Spleen (tissue), 11 donors: ENCODE data around the gene LBHD1. TPM values are rescaled to one million over a fixed set of nuclear protein-coding genes. Genes with fewer than 3 reads are reported as not detected.
"Not testable (repeated sequence)": the region's sequence is repeated elsewhere in the genome, so short reads cannot be mapped to it uniquely, and the experiment has no call there.

Source experiments
- DNase-seq: peaks from one replicate; pipeline ENCODE4 v3.0.0-alpha.2; 2020
- H3K27ac ChIP-seq, 8 donors: fragments of 200-600 bp; sonication (generic) in 7 of 8; 1 replicate in 4 of 8; 2 replicates in 4 of 8; pipeline versions ENCODE4 v1.5.0 to v1.8.0; 2016 to 2021; ENCODE audit warnings: inconsistent platforms in 4 of 8, mild to moderate bottlenecking in 4 of 8, moderate library complexity in 1 of 8
- H3K27me3 ChIP-seq, 7 donors: fragments of 200-600 bp; sonication (generic) in 6 of 7; replicated peaks in 1 of 7; 1 replicate in 4 of 7; 2 replicates in 3 of 7; pipeline versions ENCODE4 v1.5.0 to v1.8.0; 2016 to 2021; ENCODE audit warnings: inconsistent platforms in 3 of 7, mild to moderate bottlenecking in 1 of 7
- H3K36me3 ChIP-seq, 6 donors: fragments of 200-600 bp; sonication (generic) in 5 of 6; 1 replicate in 4 of 6; 2 replicates in 2 of 6; pipeline versions ENCODE4 v1.5.0 to v1.8.0; 2016 to 2021; ENCODE audit warnings: inconsistent platforms in 2 of 6
- H3K4me1 ChIP-seq, 6 donors: fragments of 200-600 bp; sonication (generic) in 5 of 6; 1 replicate in 3 of 6; 2 replicates in 3 of 6; pipeline versions ENCODE4 v1.5.0 to v1.8.0; 2016 to 2021; ENCODE audit warnings: inconsistent platforms in 3 of 6
- H3K4me3 ChIP-seq, 8 donors: fragments of 200-600 bp; sonication (generic) in 7 of 8; 1 replicate in 4 of 8; 2 replicates in 4 of 8; pipeline versions ENCODE4 v1.5.0 to v1.8.0; 2016 to 2021; ENCODE audit warnings: inconsistent platforms in 4 of 8, mild to moderate bottlenecking in 4 of 8, moderate library complexity in 2 of 8
- H3K9me3 ChIP-seq, 8 donors: fragments of 200-600 bp; sonication (generic) in 7 of 8; 1 replicate in 4 of 8; 2 replicates in 4 of 8; pipeline versions ENCODE4 v1.5.0 to v1.8.0; 2016 to 2021; ENCODE audit warnings: inconsistent platforms in 4 of 8
- POLR2A ChIP-seq, 3 donors: fragments of 450-650 bp; IDR thresholded peaks; one replicate each; pipeline ENCODE4 v1.5.1; 2017; ENCODE audit warnings: antibody characterized with exemption in 3 of 3, mild to moderate bottlenecking in 1 of 3
- POLR2AphosphoS5 ChIP-seq, 3 donors: sonication (generic); formaldehyde crosslinking; IDR thresholded peaks; one replicate each; pipeline ENCODE4 v1.5.1; 2017; ENCODE audit warnings: antibody characterized with exemption in 3 of 3
- WGBS, 5 donors: extraction: QIAGEN DNeasy Blood & Tissue Kit in 3 of 5; methylation state at CpG; one replicate each; pipeline versions ENCODE4 v1.1.5 to v1.1.7; 2013 to 2018; 5-methylcytosine and 5-hydroxymethylcytosine counted together
- intact Hi-C: fragments of 100-400 bp; cut with DNase I; formaldehyde crosslinking; loops from one replicate; pipeline ENCODE4 v1.15.0; 2023; ENCODE audit warnings: low total_unique reads
- polyA plus RNA-seq, 3 donors: library from polyadenylated mRNA; stranded (reverse); fragments of 200-250 nt; gene quantifications; one replicate each; pipeline ENCODE4 v1.2.1, GENCODE V29; 2013
- total RNA-seq, 7 donors: library from RNA; depleted of rRNA in 3 of 7; stranded (reverse); fragments of >200 nt in 3 of 7; fragmentation: NEBNext Ultra II Directional in 4 of 7; extraction: Animal tissue kit (Norgen Biotek cat#: 25700) in 4 of 7; gene quantifications; one replicate each; pipeline versions ENCODE4 v1.1.0 to v1.2.1, GENCODE V29; 2016 to 2021
- TF ChIP-seq, protein P1 (sequence below), 11 experiments: fragments of 200-600 bp in 7 of 11; fragments of 450-650 bp in 4 of 11; sonication (generic) in 4 of 11; IDR thresholded peaks in 8 of 11; conservative IDR thresholded peaks in 3 of 11; 1 replicate in 7 of 11; 2 replicates in 4 of 11; pipeline versions ENCODE4 v1.4.0 to v1.8.0; 2016 to 2021; ENCODE audit warnings: antibody characterized with exemption in 11 of 11, inconsistent platforms in 4 of 11, mild to moderate bottlenecking in 1 of 11
- donor health status: healthy with polysubstance abuse.
- donor health status: DM: no; HTN: no; CAD: no; lungs with moderate emphysema.
- donor health status: DM: no; HTN: no; CAD: no.
- donor health status: Bipolar disorder and iron deficiency.
- donor health status: healthy.
- donor health status: DM: no; HTN: no; CAD: no.
- donor health status: DM: yes; HTN: yes; CAD: no.

Gene LBHD1
- total and polyA plus RNA-seq, 10 donors: 7.3 to 21.2 (median 13.3) TPM

DNA sequence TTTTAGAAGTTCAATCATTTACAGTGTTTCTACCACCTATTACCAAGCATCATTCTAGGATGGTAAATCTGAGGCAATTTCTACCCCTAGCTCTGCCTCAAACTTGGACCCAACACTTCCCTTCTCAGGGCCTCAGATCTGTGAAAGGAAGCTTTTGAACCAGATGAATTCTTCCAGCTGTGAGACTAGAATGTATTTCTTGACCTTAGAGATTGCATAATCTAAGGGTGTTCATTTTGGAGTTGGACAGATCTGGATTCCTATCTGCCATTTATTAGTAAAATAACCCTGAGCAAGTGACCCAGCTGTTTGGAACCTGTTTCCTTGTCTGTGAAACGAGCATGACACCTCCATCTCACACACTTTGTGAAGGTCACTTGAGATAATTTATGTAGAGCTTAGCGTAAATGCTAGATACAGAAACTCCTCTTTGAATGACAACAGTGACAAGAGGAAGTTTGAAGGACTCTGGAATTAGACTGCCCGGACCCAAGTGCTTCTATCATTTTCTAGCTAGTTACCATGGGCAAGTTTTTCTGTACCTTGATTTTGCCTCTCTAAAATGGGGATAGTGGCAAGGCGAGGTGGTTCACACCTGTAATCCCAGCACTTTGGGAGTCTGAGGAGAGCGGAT is 15.2 kb downstream of the LBHD1 start:
- Histone ChIP-seq H3K4me1 (peaks cover 5 to 20% (median 12%) of the 10 kb centered on the region in 6 donors), H3K4me3 (no peak overlapping the region), H3K36me3 (peaks cover 0 to 16% (median 4%) of the 10 kb centered on the region in 6 donors), H3K9me3 (no peaks in the 10 kb centered on the region), H3K27ac (no peak overlapping the region), H3K27me3 (no peaks in the 10 kb centered on the region)
- 51 to 69% (median 62%) methylated on average over 5 of the region's 5 CpGs for WGBS, 5 donors
- intact Hi-C loops: no loop called here
- TF ChIP-seq POLR2A (IDR thresholded peaks at IDR 0.05): no peak
- TF ChIP-seq POLR2AphosphoS5 (IDR thresholded peaks at IDR 0.05): no peak
- TF ChIP-seq, protein P1, sequence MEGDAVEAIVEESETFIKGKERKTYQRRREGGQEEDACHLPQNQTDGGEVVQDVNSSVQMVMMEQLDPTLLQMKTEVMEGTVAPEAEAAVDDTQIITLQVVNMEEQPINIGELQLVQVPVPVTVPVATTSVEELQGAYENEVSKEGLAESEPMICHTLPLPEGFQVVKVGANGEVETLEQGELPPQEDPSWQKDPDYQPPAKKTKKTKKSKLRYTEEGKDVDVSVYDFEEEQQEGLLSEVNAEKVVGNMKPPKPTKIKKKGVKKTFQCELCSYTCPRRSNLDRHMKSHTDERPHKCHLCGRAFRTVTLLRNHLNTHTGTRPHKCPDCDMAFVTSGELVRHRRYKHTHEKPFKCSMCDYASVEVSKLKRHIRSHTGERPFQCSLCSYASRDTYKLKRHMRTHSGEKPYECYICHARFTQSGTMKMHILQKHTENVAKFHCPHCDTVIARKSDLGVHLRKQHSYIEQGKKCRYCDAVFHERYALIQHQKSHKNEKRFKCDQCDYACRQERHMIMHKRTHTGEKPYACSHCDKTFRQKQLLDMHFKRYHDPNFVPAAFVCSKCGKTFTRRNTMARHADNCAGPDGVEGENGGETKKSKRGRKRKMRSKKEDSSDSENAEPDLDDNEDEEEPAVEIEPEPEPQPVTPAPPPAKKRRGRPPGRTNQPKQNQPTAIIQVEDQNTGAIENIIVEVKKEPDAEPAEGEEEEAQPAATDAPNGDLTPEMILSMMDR (IDR thresholded peaks at IDR 0.05 in 8 of 11, conservative IDR thresholded peaks at IDR 0.05 in 3 of 11): no peak
- DNase-seq: no peak

DNA sequence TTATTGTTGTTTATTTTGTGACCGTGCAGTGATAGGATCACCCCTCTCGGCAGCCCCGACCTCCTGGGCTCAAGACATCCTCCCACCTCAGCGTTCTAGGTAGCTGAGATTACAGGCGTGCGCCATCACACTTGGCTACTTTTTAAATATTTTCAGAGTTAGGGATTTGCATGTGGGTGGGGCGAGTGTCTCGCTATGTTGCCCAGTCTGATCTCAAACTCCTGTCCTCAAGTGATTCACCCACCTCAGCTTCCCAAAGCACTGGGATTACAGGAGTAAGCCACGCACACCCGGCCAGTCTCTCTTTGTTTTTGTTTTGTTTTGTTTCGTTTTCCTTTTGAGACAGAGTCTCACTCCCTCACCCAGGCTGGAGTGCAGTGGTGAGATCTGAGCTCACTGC is 17.8 kb downstream of the LBHD1 start:
- intact Hi-C loops: no loop called here
- peaks cover 11 to 44% (median 26%) of the 10 kb centered on the region in 6 donors for H3K4me1 ChIP-seq
- peak overlapping the region in 1 of 8 donors; percentile 22 for H3K4me3 ChIP-seq
- peaks cover 0 to 15% (median 6%) of the 10 kb centered on the region in 6 donors for H3K36me3 ChIP-seq
- no peaks in the 10 kb centered on the region for H3K27me3 ChIP-seq
- H3K27ac ChIP-seq: peak overlapping the region in 1 of 8 donors; percentile 96
- DNase-seq: peak; percentile 41
- WGBS, 5 donors: 84 to 93% (median 86%) methylated on average over 11 of the region's 11 CpGs
- TF ChIP-seq, protein P1 (IDR thresholded peaks at IDR 0.05 in 8 of 11, conservative IDR thresholded peaks at IDR 0.05 in 3 of 11): no peak
- TF ChIP-seq POLR2A (IDR thresholded peaks at IDR 0.05) (no peak), POLR2AphosphoS5 (IDR thresholded peaks at IDR 0.05) (no peak)
- H3K9me3 ChIP-seq: no peaks in the 10 kb centered on the region

DNA sequence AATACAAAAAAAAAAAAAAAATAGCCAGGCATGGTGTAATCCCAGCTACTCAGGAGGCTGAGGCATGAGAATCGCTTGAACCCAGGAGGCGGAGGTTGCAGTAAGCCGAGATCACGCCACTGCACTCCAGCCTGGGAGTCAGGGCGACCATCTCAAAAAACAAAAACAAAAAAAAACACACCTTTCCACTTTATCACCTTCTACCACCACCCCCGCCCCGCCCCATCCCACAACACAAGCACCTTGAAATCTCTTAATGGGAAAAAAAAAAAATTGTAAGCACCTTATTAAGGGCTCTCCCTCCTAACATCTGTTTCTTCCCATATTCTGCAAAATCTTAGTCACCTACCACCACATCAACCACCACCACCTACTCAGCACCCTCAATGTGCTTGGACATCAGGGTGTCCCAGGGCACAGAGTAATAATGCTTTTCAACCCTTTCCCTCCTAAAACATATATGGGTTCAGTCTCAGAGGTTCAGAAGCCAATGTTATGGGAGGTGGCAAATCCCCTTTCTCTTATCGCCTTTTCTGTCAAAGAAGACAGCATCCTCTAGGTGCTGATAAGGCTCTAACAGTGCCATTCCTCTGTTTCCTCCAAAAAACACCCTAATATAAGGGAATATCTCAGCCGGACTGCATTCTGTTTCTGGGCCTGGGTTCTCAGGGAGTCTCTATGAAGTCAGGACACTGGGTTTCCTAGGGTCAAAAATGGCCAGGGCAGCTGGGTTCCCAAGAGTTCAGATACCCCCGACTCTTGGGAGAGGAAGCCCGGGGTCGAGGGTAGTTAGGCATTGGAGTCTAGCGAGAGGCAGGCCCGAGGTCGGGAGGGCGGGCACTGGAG is 19.7 kb downstream of the LBHD1 start:
- Histone ChIP-seq H3K27me3 (no peaks in the 10 kb centered on the region), H3K9me3 (no peaks in the 10 kb centered on the region), H3K27ac (peak overlapping the region; percentile 78 to 97 (median 91)), H3K4me3 (peak overlapping the region; percentile 50 to 90 (median 77)), H3K4me1 (peaks cover 12 to 53% (median 29%) of the 10 kb centered on the region in 6 donors), H3K36me3 (peaks cover 0 to 33% (median 23%) of the 10 kb centered on the region in 6 donors)
- intact Hi-C loops: no loop called here
- TF ChIP-seq POLR2A (IDR thresholded peaks at IDR 0.05) (no peak), POLR2AphosphoS5 (IDR thresholded peaks at IDR 0.05) (no peak)
- TF ChIP-seq, protein P1 (IDR thresholded peaks at IDR 0.05 in 8 of 11, conservative IDR thresholded peaks at IDR 0.05 in 3 of 11): no peak
- DNase-seq: peak; percentile 25
- WGBS, 5 donors: 35 to 38% (median 38%) methylated on average over 13 to 16 of the region's 16 CpGs

DNA sequence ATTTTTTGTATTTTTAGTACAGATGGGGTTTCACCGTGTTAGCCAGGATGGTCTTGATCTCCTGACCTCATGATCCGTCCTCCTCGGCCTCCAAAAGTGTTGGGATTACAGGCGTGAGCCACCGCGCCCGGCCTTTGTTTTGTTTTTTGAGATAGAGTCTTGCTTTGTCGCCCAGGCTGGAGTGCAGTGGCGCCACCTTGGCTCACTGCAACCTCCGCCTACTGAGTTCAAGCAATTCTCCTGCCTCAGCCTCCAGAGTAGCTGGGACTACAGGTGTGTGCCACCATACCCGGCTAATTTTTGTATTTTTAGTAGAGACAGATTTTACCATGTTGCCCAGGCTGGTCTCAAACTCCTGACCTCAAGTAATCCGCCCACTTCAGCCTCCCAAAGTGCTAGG is 21.8 kb downstream of the LBHD1 start:
- H3K27ac ChIP-seq, intact Hi-C loops, H3K9me3 ChIP-seq, H3K4me3 ChIP-seq, H3K27me3 ChIP-seq: not testable (repeated sequence)
- 88 to 98% (median 94%) methylated on average over 12 of the region's 12 CpGs for WGBS, 5 donors
- Histone ChIP-seq H3K4me1 (peaks cover 23 to 72% (median 46%) of the 10 kb centered on the region in 6 donors), H3K36me3 (peaks cover 0 to 33% (median 23%) of the 10 kb centered on the region in 6 donors)
- peak; percentile 29 for DNase-seq
